Kidney epithelial cell (primary cell): Measurements from ENCODE around the gene IPO8. TPM values are rescaled to one million over a fixed set of nuclear protein-coding genes. Genes with fewer than 3 reads are reported as not detected.
"Not testable (repeated sequence)": the region's sequence is repeated elsewhere in the genome, so short reads cannot be mapped to it uniquely, and the experiment has no call there.

Source experiments
- DNase-seq: peaks from one replicate; pipeline ENCODE4 v3.0.0-alpha.2; 2010; ENCODE audit warnings: low read depth
- H3K27me3 ChIP-seq: 2 replicates; pipeline ENCODE4 v1.6.0; 2011; ENCODE audit warnings: low read length; ENCODE audit not compliant: control insufficient read depth, insufficient read depth
- H3K36me3 ChIP-seq: 2 replicates; pipeline ENCODE4 v1.5.1; 2011; ENCODE audit warnings: low read length; ENCODE audit not compliant: control insufficient read depth, insufficient read depth
- H3K4me3 ChIP-seq: 2 replicates; pipeline ENCODE4 v1.5.1; 2011; ENCODE audit warnings: low read depth, mild to moderate bottlenecking, control low read depth, low read length
- total RNA-seq: library from RNA; depleted of rRNA; stranded (reverse); fragments of >200 nt; gene quantifications from 2 replicates; pipeline ENCODE4 v1.2.3, GENCODE V29; 2015
- TF ChIP-seq, protein P1 (sequence below): IDR thresholded peaks from 2 replicates; pipeline ENCODE4 v1.5.1; 2011; ENCODE audit warnings: mild to moderate bottlenecking, moderate library complexity, low read length, control low read depth, inconsistent platforms; ENCODE audit not compliant: insufficient read depth, poor library complexity, severe bottlenecking

IPO8 gene
- total RNA-seq, 1 donor from 2014 or later: 26.2 TPM

DNA sequence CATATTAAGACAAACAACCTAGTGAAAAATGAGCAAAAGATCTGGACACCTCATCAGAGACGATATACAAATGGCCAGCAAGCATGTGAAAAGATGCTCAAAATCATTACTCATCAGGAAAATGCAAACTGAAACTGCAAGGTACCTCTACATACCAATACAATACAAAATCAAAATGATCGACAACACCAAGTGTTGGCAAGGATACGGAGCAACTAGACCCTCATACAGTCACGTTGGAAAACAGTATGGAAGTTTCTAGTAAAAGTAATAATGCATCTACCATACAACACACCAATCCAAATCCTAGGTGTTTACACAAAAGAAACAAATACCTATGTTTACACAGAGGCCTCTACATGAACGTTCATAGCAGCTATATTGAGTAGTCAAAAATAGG is 99.9 kb downstream of the IPO8 start:
- H3K27me3 ChIP-seq: no peaks in the 10 kb centered on the region
- H3K36me3 ChIP-seq: no peaks in the 10 kb centered on the region
- no peak for DNase-seq
- H3K4me3 ChIP-seq: no peak overlapping the region
- TF ChIP-seq, protein P1, sequence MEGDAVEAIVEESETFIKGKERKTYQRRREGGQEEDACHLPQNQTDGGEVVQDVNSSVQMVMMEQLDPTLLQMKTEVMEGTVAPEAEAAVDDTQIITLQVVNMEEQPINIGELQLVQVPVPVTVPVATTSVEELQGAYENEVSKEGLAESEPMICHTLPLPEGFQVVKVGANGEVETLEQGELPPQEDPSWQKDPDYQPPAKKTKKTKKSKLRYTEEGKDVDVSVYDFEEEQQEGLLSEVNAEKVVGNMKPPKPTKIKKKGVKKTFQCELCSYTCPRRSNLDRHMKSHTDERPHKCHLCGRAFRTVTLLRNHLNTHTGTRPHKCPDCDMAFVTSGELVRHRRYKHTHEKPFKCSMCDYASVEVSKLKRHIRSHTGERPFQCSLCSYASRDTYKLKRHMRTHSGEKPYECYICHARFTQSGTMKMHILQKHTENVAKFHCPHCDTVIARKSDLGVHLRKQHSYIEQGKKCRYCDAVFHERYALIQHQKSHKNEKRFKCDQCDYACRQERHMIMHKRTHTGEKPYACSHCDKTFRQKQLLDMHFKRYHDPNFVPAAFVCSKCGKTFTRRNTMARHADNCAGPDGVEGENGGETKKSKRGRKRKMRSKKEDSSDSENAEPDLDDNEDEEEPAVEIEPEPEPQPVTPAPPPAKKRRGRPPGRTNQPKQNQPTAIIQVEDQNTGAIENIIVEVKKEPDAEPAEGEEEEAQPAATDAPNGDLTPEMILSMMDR: no peak

DNA sequence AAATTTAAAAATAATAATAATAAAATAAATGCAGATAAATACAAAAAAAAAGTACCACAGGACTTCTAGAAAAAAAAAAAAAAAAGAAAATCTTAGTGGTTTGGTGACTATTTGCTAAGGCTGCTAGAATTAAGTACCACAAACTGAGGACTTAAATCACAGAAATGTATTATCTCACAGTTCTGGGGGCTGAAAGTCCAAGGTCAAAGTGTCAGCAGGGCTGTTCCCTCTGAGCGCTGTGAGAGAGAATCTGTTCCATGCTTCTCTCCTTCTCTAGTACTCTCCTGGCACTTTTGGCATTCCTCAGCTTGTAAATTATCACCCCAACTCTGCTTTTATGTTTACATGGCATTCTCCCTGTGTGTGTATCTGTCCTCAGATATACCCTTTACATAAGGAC is 101.2 kb downstream of the IPO8 start:
- DNase-seq: no peak
- TF ChIP-seq, protein P1: no peak
- Histone ChIP-seq H3K27me3 (no peaks in the 10 kb centered on the region), H3K36me3 (no peaks in the 10 kb centered on the region), H3K4me3 (no peak overlapping the region)

DNA sequence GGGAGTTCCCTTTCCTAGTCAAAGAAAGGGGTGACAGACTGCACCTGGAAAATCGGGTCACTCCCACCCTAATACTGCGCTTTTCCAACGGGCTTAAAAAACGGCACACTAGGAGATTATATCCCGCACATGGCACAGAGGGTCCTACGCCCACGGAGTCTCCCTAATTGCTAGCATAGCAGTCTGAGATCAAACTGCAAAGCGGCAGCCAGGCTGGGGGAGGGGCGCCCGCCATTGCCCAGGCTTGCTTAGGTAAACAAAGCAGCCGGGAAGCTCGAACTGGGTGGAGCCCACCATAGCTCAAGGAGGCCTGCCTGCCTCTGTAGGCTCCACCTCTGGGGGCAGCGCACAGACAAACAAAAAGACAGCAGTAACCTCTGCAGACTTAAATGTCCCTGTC is 107.1 kb downstream of the IPO8 start:
- not testable (repeated sequence) for H3K4me3 ChIP-seq, DNase-seq, H3K36me3 ChIP-seq

GRCh38 chr12:30587782-30588181 is 107.9 kb downstream of the IPO8 start:
- TF ChIP-seq, protein P1: no peak
- no peak for DNase-seq
- no peaks in the 10 kb centered on the region for H3K36me3 ChIP-seq
- no peaks in the 10 kb centered on the region for H3K27me3 ChIP-seq
- H3K4me3 ChIP-seq: no peak overlapping the region

More for the DNA sequence above, 107.1 kb downstream of the IPO8 start:
- H3K27me3 ChIP-seq: not testable (repeated sequence)

DNA sequence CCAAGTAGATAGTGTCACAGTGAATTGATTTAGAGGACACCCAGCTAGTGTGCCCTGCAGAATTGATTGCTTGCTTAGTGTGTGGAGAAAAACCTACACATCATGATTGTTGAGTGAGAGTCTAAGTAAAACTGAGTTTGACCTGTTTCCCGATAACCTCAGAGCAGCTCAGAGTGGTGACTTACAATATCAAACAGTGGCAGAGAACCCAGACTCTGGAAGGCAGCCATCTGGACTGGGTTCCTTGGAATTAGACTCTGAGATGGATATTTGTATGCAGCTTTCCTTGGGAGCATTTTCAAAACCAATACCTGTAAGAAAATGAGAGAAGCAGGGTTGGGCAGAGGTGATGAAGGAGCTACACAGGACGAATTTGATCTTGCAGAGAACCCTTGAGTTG is 109.8 kb downstream of the IPO8 start:
- DNase-seq: no peak
- Histone ChIP-seq H3K36me3 (no peaks in the 10 kb centered on the region), H3K4me3 (no peak overlapping the region), H3K27me3 (no peaks in the 10 kb centered on the region)
- TF ChIP-seq, protein P1: no peak

DNA sequence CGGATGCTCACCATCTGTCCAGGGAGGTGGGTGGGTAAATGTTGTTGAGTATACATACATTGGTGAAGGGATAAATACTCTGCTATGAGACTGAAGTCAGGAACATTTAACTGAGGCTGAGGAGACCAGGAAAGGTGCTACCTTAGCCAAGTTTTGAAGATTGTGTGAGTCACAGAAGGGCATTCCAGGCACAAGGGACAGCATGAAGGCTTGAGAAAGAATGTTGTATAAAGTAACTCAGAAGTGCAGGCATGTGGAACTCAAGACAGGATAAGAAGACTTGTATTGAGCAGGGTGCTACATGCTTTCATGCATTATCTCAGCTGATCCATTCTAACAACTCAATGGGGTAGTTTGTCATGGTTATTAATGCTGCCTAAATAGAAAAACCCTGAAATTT is 112.7 kb downstream of the IPO8 start:
- Histone ChIP-seq H3K27me3 (no peaks in the 10 kb centered on the region), H3K36me3 (no peaks in the 10 kb centered on the region), H3K4me3 (no peak overlapping the region)
- no peak for DNase-seq
- TF ChIP-seq, protein P1: no peak
